ENCODE measurements around the gene WIPI1. TPM values are rescaled to one million over a fixed set of nuclear protein-coding genes. Genes with fewer than 3 reads are reported as not detected.

WIPI1 gene
- total RNA-seq (2022; extraction: Qiagen RNA extraction; ENCODE audit: low read depth) = 8.2 to 15.1 TPM (median 10.1 TPM) in 5 replicates

DNA sequence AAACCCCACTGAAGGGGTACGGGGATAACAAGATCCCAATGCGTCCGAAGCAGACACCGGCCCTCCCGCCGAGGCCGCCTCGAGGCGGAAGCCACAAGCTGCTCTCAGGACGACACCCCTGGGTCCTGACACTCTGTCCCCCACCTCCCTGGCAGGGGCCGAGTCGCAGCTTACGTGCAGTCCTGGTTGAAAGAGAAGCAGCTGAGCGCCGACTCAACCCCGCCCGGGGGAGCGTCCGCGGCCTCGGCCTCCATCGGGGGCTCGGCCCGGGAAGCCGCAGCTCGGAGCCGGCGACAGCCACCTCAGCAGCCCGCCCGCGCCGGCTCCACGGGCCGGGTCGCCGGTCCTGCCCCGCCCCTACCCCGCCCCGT, at the start of gene WIPI1:
WIPI1 (minus strand) TSS at position 329 of the 371 bp plus-strand sequence; CDS start at position 254, 75 bp downstream.

Other genes starting within 250 kb of the WIPI1 start
- gene AMZ2, start 209.5 kb downstream of the WIPI1 start, total RNA-seq (2022; extraction: Qiagen RNA extraction; ENCODE audit: low read depth) = 113 to 122 TPM (median 115 TPM) in 5 replicates
- 0.25 to 0.63 TPM (median 0.43 TPM) in 5 replicates for gene SLC16A6, start 166.4 kb downstream of the WIPI1 start, total RNA-seq (2022; extraction: Qiagen RNA extraction; ENCODE audit: low read depth)
- gene ARSG, start 166.0 kb downstream of the WIPI1 start, total RNA-seq (2022; extraction: Qiagen RNA extraction; ENCODE audit: low read depth) = 1.0 to 1.9 TPM (median 1.4 TPM) in 5 replicates
- 127 to 190 TPM (median 180 TPM) in 5 replicates for gene PRKAR1A, start 54.9 kb upstream of the WIPI1 start, total RNA-seq (2022; extraction: Qiagen RNA extraction; ENCODE audit: low read depth)
- not detected in 5 replicates for gene FAM20A, start 143.9 kb upstream of the WIPI1 start, total RNA-seq (2022; extraction: Qiagen RNA extraction; ENCODE audit: low read depth)